Right lung (tissue), 5 donors: ENCODE data around the gene MTG2. TPM values are rescaled to one million over a fixed set of nuclear protein-coding genes. Genes with fewer than 3 reads are reported as not detected.

Experiments used
- DNase-seq, 2 donors: peaks; one replicate each; pipeline ENCODE4 v3.0.0-alpha.2; 2013
- polyA plus RNA-seq, 5 donors: library from polyadenylated mRNA; unstranded; fragments of 120-200 nt; gene quantifications; one replicate each; pipeline versions ENCODE4 v1.2.1 to v1.2.3, GENCODE V29; 2013; ENCODE audit warnings: inconsistent platforms in 1 of 5, low replicate concordance in 1 of 5; ENCODE audit not compliant: insufficient read length in 5 of 5, insufficient read depth in 1 of 5

MTG2 gene
- polyA plus RNA-seq, 5 donors, result 25.1 to 37.7 (median 32.4) TPM

- DNase-seq, result no peak
Measured at GRCh38 chr20:62219101-62219991, 36.5 kb downstream of the MTG2 start.

GRCh38 chr20:62219992-62220665 is 37.3 kb downstream of the MTG2 start, which contains the start of gene HRH3:
Gene HRH3 (minus strand): TSS chr20:62220278. CDS start chr20:62219970, 308 bp downstream.
- DNase-seq, result peak in 1 of 2 donors; percentile 57

- no peak for DNase-seq
Measured at GRCh38 chr20:62220666-62221568, 38.1 kb downstream of the MTG2 start.

- DNase-seq, result no peak
Measured at GRCh38 chr20:62222266-62222850, 39.5 kb downstream of the MTG2 start.

GRCh38 chr20:62222972-62223371 is 40.1 kb downstream of the MTG2 start:
- DNase-seq, result no peak

GRCh38 chr20:62223571-62223970 is 40.7 kb downstream of the MTG2 start:
- no peak for DNase-seq

- no peak for DNase-seq
Measured at GRCh38 chr20:62224113-62224855, 41.5 kb downstream of the MTG2 start.

- DNase-seq, result no peak
Measured at GRCh38 chr20:62225026-62225425, 42.2 kb downstream of the MTG2 start.

GRCh38 chr20:62225820-62226635 is 43.2 kb downstream of the MTG2 start:
- DNase-seq, result no peak

GRCh38 chr20:62226707-62227590 is 44.1 kb downstream of the MTG2 start:
- DNase-seq, result no peak

GRCh38 chr20:62227591-62227976 is 44.8 kb downstream of the MTG2 start:
- no peak for DNase-seq

- no peak for DNase-seq
Measured at GRCh38 chr20:62227977-62228958, 45.4 kb downstream of the MTG2 start.

GRCh38 chr20:62228982-62229545 is 46.2 kb downstream of the MTG2 start:
- DNase-seq, result no peak

GRCh38 chr20:62229667-62230066 is 46.8 kb downstream of the MTG2 start:
- no peak for DNase-seq

- DNase-seq, result no peak
Measured at GRCh38 chr20:62230276-62230675, 47.4 kb downstream of the MTG2 start.

- no peak for DNase-seq
Measured at GRCh38 chr20:62230696-62231095, 47.9 kb downstream of the MTG2 start.

- DNase-seq, result no peak
Measured at GRCh38 chr20:62231292-62231691, 48.5 kb downstream of the MTG2 start.
